Activated T-helper 9 cell treated with anti-CD3 and anti-CD28 coated beads, Interleukin-2, amount 50 U/mL, for 16 hours (primary cell): ENCODE measurements around the gene ZNF565.
"Not testable (repeated sequence)": the region's sequence is repeated elsewhere in the genome, so short reads cannot be mapped to it uniquely, and the experiment has no call there.

Source experiments
- DNase-seq: peaks from one replicate; pipeline ENCODE4 v3.0.0-alpha.2; 2020; ENCODE audit warnings: low read depth

The ZNF565 gene

GRCh38 chr19:36210497-36210896 lies 4.0 kb downstream of the ZNF565 start:
- DNase-seq = no peak

DNA sequence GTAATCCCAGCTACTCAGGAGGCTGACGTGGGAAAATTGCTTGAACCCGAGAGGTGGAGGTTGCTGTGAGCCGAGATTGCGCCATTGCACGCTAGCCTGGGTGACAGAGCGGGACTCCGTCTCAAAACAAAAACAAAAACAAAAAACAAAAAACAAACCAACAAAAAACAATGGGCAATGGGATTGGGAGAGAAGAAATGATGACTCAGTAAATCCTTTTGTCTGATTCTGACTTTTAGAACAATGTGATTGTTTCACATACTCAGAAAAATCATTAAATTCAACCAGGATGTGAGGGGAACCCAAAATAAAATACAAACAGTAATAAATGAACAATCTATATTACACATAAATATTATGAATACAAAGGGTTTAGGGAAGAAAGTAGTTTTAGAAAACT lies 5.1 kb downstream of the ZNF565 start:
- no peak for DNase-seq

GRCh38 chr19:36207605-36208252 lies 6.7 kb downstream of the ZNF565 start:
- DNase-seq = no peak

- DNase-seq = no peak
These were observed 11.2 kb downstream of the ZNF565 start for GRCh38 chr19:36203293-36203692.

GRCh38 chr19:36201684-36202083 lies 12.8 kb downstream of the ZNF565 start:
- no peak for DNase-seq

DNA sequence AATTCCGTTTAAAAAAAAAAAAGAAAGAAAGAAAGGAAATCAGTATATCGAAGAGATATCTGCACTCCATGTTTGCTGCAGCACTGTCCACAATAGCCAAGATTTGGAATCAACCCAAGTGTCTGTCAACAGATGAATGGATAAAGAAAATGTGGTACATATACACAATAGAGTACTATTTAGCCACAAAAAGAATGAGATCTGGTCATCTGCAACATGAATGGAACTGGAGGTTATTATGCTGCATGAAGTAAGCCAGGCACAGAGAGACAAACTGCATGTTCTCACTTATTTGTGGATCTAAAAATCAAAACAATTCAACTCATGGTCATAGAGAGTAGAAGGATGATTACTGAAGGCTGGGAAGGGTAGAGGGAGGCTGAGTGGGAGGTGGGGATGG lies 16.3 kb downstream of the ZNF565 start:
- DNase-seq = no peak

DNA sequence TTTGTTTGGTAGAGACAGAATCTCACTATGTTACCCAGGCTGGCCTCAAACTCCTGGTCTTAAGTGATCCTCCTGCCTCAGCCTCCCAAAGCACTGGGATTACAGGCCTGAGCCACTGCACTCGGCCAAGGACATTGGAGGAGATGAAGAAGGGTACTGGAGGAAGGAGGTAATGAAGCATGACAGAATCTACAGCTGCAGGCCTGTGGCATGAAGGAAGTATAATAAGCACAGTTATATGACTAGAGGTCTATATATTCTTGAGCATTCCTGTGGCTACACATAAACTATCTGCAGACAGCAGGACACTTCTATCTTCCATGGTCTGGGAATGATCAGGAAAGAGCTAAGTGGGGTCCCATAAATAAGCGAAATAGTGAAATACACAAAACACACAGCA lies 18.2 kb downstream of the ZNF565 start:
- no peak for DNase-seq

GRCh38 chr19:36186722-36187121 lies 27.7 kb downstream of the ZNF565 start:
- DNase-seq = not testable (repeated sequence)

- DNase-seq = no peak
These were observed 31.2 kb downstream of the ZNF565 start for GRCh38 chr19:36183245-36183628.

- no peak for DNase-seq
These were observed 31.7 kb downstream of the ZNF565 start for GRCh38 chr19:36182612-36183244.

DNA sequence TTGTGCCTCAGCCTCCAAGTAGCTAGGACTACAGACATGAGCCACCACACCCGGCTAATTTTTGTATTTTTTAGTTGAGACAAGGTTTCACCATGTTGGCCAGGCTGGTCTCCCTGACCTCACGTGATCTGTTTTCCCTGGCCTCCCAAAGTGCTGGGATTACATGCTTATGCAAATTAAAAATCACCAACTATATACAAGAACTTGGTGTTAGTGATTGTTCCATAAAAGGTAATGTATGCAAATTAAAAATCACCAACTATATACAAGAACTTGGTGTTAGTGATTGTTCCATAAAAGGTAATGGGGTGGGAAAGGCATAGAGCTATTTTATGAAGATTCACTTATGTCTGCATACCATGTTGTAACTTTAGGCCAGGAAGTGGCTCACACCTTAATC lies 35.4 kb downstream of the ZNF565 start:
- not testable (repeated sequence) for DNase-seq

DNA sequence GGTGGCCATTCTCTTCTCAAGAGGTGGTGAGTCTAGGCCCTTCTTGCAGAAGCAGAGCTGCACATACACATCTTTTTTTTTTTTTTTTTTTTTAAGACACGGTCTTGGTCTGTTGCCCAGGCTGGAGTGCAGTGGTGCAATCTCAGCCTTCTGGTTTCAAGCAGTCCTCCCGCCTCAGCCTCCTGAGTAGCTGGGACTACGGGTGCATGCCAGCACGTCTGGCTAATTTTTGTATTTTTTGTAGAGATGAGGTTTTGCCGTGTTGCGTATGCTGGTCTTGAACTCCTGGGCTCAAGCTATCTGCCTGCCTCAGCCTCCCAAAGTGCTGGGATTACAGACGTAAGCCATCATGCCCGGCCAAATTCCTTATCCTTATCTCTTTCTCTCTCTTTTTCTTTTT lies 40.6 kb downstream of the ZNF565 start:
- DNase-seq = not testable (repeated sequence)

DNA sequence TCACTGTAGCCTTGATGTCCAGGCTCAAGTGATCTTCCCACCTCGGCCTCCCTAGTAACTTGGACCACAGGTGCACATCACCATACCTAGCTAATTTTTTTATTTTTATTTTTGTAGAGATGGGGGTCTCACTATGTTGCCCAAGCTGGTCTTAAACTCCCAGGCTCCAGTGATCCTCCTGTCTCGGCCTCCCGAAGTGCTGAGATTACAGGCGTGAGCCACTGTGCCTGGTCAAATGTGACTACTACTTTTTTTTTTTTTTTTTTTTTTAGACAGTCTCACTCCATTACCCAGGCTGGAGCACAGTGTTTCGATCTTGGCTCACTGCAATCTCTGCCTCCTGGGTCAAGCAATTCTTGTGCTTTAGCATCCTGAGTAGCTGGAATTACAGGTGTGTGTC lies 41.6 kb downstream of the ZNF565 start:
- DNase-seq = no peak

GRCh38 chr19:36169084-36169760 lies 45.2 kb downstream of the ZNF565 start:
- DNase-seq = no peak

DNA sequence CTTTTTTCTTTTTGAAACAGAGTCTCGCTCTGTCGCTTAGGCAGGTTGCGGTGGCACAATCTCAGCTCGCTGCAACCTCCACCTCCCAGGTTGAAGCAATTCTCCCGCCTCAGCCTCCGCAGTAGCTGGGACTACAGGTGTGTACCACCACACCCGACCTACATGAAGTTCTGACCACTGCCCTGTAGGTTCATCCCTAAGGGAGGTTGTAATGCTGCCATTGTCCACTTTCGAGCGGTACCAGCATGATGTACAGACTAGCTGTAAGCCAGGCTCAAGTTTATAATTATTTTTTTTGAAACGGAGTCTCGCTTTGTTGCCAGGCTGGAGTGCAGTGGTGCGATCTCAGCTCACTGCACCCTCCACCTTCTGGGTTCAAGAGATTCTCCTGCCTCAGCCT lies 50.7 kb downstream of the ZNF565 start:
- no peak for DNase-seq

DNA sequence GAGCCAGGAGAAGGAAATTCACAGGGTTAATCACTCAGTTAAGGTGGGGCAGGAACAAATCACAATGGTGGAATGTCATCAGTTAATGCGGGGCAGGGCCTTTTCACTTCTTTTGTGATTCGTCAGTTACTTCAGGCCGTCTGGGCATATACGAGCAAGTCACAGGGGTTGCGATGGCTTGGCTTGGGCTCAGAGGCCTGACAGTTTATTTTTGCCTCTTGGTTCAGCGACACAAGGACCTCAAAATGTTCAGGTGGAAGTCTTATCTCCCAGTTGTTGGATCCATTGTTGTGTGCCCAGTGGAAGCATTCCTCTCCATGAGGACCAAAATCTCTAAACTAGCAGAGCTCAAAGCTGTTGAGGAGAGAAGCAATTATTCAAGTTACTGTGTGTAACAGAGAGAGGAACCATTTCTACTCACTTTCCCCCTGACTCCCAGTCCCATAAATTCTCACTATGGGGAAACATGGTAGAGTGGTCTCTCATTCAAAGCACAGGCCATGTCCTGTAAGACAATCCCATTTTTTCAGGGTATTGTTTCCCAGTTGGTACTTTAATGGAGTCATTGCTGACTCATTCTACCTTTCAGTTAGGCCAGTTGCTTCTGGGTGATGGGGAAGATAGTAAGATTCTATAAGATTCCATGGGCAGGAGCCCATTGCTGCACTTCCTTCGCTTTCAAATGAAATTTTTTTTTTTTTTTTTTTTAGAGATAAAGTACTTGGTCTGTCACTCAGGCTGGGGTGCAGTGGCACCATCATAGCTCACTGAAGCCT lies 53.5 kb downstream of the ZNF565 start:
- no peak for DNase-seq

DNA sequence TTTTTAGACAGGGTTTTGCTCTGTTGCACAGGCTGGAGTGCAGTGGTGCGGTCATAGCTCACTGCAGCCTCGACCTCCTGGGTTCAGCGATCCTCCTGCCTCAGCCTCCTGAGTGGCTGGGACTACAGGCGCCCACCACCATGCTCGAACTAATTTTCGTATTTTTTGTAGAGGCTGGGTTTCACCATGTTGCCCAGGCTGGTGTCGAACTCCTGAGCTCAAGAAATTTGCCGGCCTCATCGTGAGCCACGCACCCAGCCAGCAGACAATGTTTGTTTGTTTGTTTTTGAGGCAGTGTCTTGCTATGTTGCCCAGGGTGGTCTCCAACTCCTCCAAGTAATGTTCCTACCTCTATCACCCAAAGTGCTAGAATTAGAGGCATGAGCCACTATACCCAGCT lies 61.3 kb downstream of the ZNF565 start:
- DNase-seq = no peak

GRCh38 chr19:36152352-36153091 lies 61.9 kb downstream of the ZNF565 start, which contains the start of gene COX7A1:
TSS of gene COX7A1 (minus strand) at chr19:36152447. CDS start at chr19:36152407, 40 bp downstream.
- DNase-seq = no peak

GRCh38 chr19:36152019-36152351 lies 62.5 kb downstream of the ZNF565 start:
- DNase-seq = no peak

DNA sequence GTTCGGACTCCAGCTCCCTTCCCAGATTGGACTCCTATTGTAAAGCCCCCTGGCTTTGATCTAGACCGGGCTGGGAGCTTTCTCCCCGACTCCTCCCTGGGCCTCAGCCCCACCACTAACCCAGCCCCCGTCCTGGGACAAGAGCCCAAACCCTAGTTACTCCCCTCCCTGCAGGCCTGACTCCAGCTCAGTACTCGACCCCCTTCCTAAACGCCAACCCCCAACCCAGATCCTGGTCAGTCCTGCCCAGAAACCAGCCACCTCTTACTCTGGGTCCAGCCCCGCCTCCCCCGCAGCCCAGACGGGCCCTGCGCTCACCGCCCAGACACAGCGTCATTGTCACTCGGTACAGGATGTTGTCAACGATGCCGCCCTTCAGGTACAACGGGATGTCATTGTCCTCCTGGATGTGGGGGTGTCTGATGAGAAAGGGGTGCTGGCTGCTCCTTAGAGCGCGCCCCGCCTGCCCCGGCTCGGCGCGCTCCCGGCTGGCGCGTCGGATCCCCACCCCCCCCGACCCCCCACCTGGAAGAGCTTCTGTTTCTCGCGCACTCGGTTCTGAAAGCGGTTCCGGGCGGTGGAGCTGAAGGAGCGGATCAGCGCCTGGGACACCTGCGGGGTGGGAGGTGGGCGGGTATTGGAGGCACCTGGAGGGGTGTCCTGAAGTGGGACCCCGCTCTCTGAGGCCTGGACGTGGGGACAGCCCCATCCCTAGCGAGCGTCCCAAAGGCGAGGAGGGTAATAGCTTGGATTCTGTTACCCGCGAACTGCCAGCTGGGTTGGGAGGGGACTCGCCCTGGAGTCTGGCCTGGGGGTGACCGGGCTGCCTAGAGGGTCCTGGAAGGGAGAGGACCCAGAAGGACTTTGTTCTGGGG lies 63.1 kb downstream of the ZNF565 start:
- DNase-seq = no peak

- DNase-seq = no peak
These were observed 63.9 kb downstream of the ZNF565 start for GRCh38 chr19:36150586-36150985.
